Calu3 (cell line): ENCODE measurements around the gene CYP2R1. TPM values are rescaled to one million over a fixed set of nuclear protein-coding genes. Genes with fewer than 3 reads are reported as not detected.

ENCODE experiments used
- BruUV-seq: library from RNA; stranded (reverse); fragments of 400-500 nt; replicated peaks from 2 replicates; lab custom pipeline; 2021; lab: Mats Ljungman, UMichigan
- CTCF ChIA-PET: fragments of 300-600 bp; sonication (Branson Sonifier 250); formaldehyde crosslinking; loops from one replicate; lab custom pipeline; 2022; ENCODE audit warnings: antibody characterized with exemption; lab: Charles Lee
- DNase-seq: peaks from one replicate; pipeline ENCODE4 v3.0.0; 2022
- H3K27ac Mint-ChIP-seq: one replicate; pipeline ENCODE4 v1.8.0; 2022; ENCODE audit warnings: mixed read lengths; ENCODE audit not compliant: unreplicated experiment
- H3K27me3 Mint-ChIP-seq: one replicate; pipeline ENCODE4 v1.8.0; 2022; ENCODE audit warnings: mixed read lengths; ENCODE audit not compliant: unreplicated experiment
- H3K36me3 Mint-ChIP-seq: one replicate; pipeline ENCODE4 v1.8.0; 2022; ENCODE audit warnings: mild to moderate bottlenecking, moderate library complexity, mixed read lengths; ENCODE audit not compliant: insufficient read depth, unreplicated experiment
- H3K4me1 Mint-ChIP-seq: one replicate; pipeline ENCODE4 v1.8.0; 2022; ENCODE audit warnings: mild to moderate bottlenecking, low read depth, mixed read lengths; ENCODE audit not compliant: unreplicated experiment
- H3K4me3 Mint-ChIP-seq: one replicate; pipeline ENCODE4 v1.8.0; 2022; ENCODE audit warnings: mild to moderate bottlenecking, low read depth, moderate library complexity, mixed read lengths; ENCODE audit not compliant: unreplicated experiment
- H3K9me3 Mint-ChIP-seq: one replicate; pipeline ENCODE4 v1.8.0; 2022; ENCODE audit warnings: low read depth, mixed read lengths; ENCODE audit not compliant: unreplicated experiment
- intact Hi-C: fragments of 100-400 bp; cut with micrococcal nuclease; formaldehyde crosslinking; loops from one replicate; pipeline ENCODE4 v1.10.0; 2022; ENCODE audit not compliant: unreplicated experiment
- total RNA-seq: library from RNA; stranded (reverse); gene quantifications from 2 replicates; pipeline ENCODE4 v1.2.3, GENCODE V29; 2022
- TF ChIP-seq, protein P1 (sequence below): fragments of 200-600 bp; IDR thresholded peaks from one replicate; pipeline ENCODE4 v1.8.0; 2022; ENCODE audit warnings: antibody characterized with exemption; ENCODE audit not compliant: unreplicated experiment

The CYP2R1 gene
- total RNA-seq, 1 experiment from 2014 or later: 21.4 TPM

GRCh38 chr11:14930369-14930768 lies 38.3 kb upstream of the CYP2R1 start:
- H3K27me3 Mint-ChIP-seq: peaks cover 78% of the 10 kb centered on the region
- no peak overlapping the region for H3K4me3 Mint-ChIP-seq
- intact Hi-C loops: no loop called here
- no peak for DNase-seq
- no peaks in the 10 kb centered on the region for H3K4me1 Mint-ChIP-seq
- H3K9me3 Mint-ChIP-seq: no peaks in the 10 kb centered on the region
- CTCF ChIA-PET: no interaction called here
- no peaks in the 10 kb centered on the region for H3K36me3 Mint-ChIP-seq
- no peak overlapping the region for H3K27ac Mint-ChIP-seq
- TF ChIP-seq, protein P1, sequence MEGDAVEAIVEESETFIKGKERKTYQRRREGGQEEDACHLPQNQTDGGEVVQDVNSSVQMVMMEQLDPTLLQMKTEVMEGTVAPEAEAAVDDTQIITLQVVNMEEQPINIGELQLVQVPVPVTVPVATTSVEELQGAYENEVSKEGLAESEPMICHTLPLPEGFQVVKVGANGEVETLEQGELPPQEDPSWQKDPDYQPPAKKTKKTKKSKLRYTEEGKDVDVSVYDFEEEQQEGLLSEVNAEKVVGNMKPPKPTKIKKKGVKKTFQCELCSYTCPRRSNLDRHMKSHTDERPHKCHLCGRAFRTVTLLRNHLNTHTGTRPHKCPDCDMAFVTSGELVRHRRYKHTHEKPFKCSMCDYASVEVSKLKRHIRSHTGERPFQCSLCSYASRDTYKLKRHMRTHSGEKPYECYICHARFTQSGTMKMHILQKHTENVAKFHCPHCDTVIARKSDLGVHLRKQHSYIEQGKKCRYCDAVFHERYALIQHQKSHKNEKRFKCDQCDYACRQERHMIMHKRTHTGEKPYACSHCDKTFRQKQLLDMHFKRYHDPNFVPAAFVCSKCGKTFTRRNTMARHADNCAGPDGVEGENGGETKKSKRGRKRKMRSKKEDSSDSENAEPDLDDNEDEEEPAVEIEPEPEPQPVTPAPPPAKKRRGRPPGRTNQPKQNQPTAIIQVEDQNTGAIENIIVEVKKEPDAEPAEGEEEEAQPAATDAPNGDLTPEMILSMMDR: no peak
- BruUV-seq: no TSS peak

- TF ChIP-seq, protein P1: no peak
- Mint-ChIP-seq H3K36me3 (no peaks in the 10 kb centered on the region), H3K27ac (no peak overlapping the region), H3K4me1 (no peaks in the 10 kb centered on the region), H3K9me3 (no peaks in the 10 kb centered on the region), H3K4me3 (no peak overlapping the region), H3K27me3 (peaks cover 60% of the 10 kb centered on the region)
- no peak for DNase-seq
- intact Hi-C loops: no loop called here
- CTCF ChIA-PET: no interaction called here
- BruUV-seq: no TSS peak
These were observed 35.1 kb upstream of the CYP2R1 start for GRCh38 chr11:14927146-14927545.

DNA sequence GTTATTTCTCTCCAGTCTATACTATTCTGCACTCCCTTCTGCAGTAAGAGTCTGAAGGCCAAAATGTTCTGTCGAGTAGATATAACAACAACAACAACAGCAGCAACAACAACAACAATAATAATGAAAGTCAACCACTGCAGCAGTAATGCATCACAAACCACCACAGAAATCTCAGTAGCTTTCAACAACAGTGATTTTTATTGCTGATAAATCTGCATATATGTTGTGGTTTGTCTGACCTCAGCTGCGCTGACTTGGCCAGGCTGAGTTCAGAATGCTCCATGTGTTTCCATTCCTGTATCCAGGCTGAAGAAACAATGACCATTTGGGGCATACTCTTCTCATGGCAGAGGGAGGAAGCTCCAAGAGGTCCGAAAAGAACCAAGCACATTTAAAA lies 32.3 kb upstream of the CYP2R1 start:
- H3K27me3 Mint-ChIP-seq: peaks cover 60% of the 10 kb centered on the region
- H3K27ac Mint-ChIP-seq: no peak overlapping the region
- no peak overlapping the region for H3K4me3 Mint-ChIP-seq
- intact Hi-C loops: no loop called here
- CTCF ChIA-PET: no interaction called here
- no peaks in the 10 kb centered on the region for H3K4me1 Mint-ChIP-seq
- no peaks in the 10 kb centered on the region for H3K36me3 Mint-ChIP-seq
- no peak for DNase-seq
- H3K9me3 Mint-ChIP-seq: no peaks in the 10 kb centered on the region
- BruUV-seq: no TSS peak
- TF ChIP-seq, protein P1: no peak

- Mint-ChIP-seq H3K4me3 (no peak overlapping the region), H3K36me3 (no peaks in the 10 kb centered on the region), H3K27me3 (peaks cover 30% of the 10 kb centered on the region), H3K4me1 (no peaks in the 10 kb centered on the region), H3K9me3 (no peaks in the 10 kb centered on the region), H3K27ac (no peak overlapping the region)
- intact Hi-C loops: no loop called here
- DNase-seq: no peak
- BruUV-seq: no TSS peak
- CTCF ChIA-PET: no interaction called here
- TF ChIP-seq, protein P1: no peak
These were observed 24.4 kb upstream of the CYP2R1 start for GRCh38 chr11:14916403-14916802.
